GM12878 (cell line): ENCODE results near the gene GALNS. TPM values are rescaled to one million over a fixed set of nuclear protein-coding genes. Genes with fewer than 3 reads are reported as not detected.

ENCODE experiments used
- ATAC-seq: fragments of 200-7000 bp; cut with Tn5 transposase; 3 replicates; pipeline ENCODE4 v1.9.1; 2020; ENCODE audit warnings: mild to moderate bottlenecking, moderate library complexity
- BruUV-seq: library from RNA; stranded (reverse); fragments of 400-500 nt; replicated peaks from 2 replicates; lab custom pipeline; 2021; lab: Mats Ljungman, UMichigan
- CTCF ChIA-PET: fragments of 300-600 bp; sonication (Branson Sonifier 250); formaldehyde crosslinking; extraction: SDS; loops from one replicate; lab custom pipeline; 2021; ENCODE audit warnings: inconsistent platforms; lab: Yijun Ruan, JAX
- POLR2A ChIA-PET: fragments of 350-600 bp; formaldehyde crosslinking; extraction: SDS; loops from one replicate; lab custom pipeline; 2021; ENCODE audit warnings: inconsistent platforms; lab: Charles Lee
- RAD21 ChIA-PET: fragments of 300-600 bp; sonication (Branson Sonifier 250); formaldehyde crosslinking; loops from one replicate; lab custom pipeline; 2023; ENCODE audit warnings: antibody characterized with exemption; ENCODE audit not compliant: unreplicated experiment; lab: Charles Lee
- SMC1A ChIA-PET: fragments of 300-600 bp; sonication (Branson Sonifier 250); formaldehyde crosslinking; loops from one replicate; lab custom pipeline; 2023; ENCODE audit not compliant: unreplicated experiment, uncharacterized antibody; lab: Charles Lee
- DNase-seq: peaks from one replicate; pipeline ENCODE4 v3.0.0-alpha.2; 2011; ENCODE audit warnings: low read depth, low spot score
- FAIRE-seq: peaks from 3 replicates; lab custom pipeline; 2011; peaks lifted over from hg19 to GRCh38; lab: Jason Lieb, UNC
- H2AFZ ChIP-seq: 2 replicates; pipeline ENCODE4 v1.6.0; 2011; ENCODE audit warnings: low read depth, low read length, control low read depth; ENCODE audit not compliant: control insufficient read depth
- H3K27ac ChIP-seq: 2 replicates; pipeline ENCODE4 v1.5.1; 2011; ENCODE audit warnings: control low read depth; ENCODE audit not compliant: control insufficient read depth, insufficient read depth
- H3K27me3 ChIP-seq, 2 experiments: replicated peaks in 1 of 2; 2 replicates each; pipeline versions ENCODE4 v1.6.0 to v1.6.1; 2011; ENCODE audit warnings: low read length in 1 of 2; ENCODE audit not compliant: control insufficient read depth in 2 of 2, insufficient read depth in 2 of 2
- H3K36me3 ChIP-seq, 2 experiments: 2 replicates each; pipeline ENCODE4 v1.5.1; 2011; ENCODE audit warnings: low read length in 1 of 2; ENCODE audit not compliant: control insufficient read depth in 2 of 2, insufficient read depth in 2 of 2
- H3K4me1 ChIP-seq: 2 replicates; pipeline ENCODE4 v1.6.1; 2011; ENCODE audit warnings: mild to moderate bottlenecking, low read length, moderate library complexity, mixed read lengths; ENCODE audit not compliant: control insufficient read depth, insufficient read depth
- H3K4me2 ChIP-seq: 2 replicates; pipeline ENCODE4 v1.6.0; 2011; ENCODE audit warnings: control low read depth; ENCODE audit not compliant: control insufficient read depth, insufficient read depth
- H3K4me3 ChIP-seq: fragments of 200-600 bp; sonication (generic); 2 replicates; pipeline ENCODE4 v1.5.1; 2016
- H3K79me2 ChIP-seq: 2 replicates; pipeline ENCODE4 v1.6.0; 2011; ENCODE audit warnings: low read length; ENCODE audit not compliant: control insufficient read depth, insufficient read depth
- H3K9ac ChIP-seq: 2 replicates; pipeline ENCODE4 v1.8.0; 2011; ENCODE audit warnings: low read length, control low read depth, mixed read lengths; ENCODE audit not compliant: control insufficient read depth, insufficient read depth
- H3K9me3 ChIP-seq: replicated peaks from 3 replicates; pipeline ENCODE4 v1.5.1; 2011; ENCODE audit warnings: mild to moderate bottlenecking, low read length; ENCODE audit not compliant: control insufficient read depth, insufficient read depth
- H4K20me1 ChIP-seq: 2 replicates; pipeline ENCODE4 v1.6.0; 2011; ENCODE audit not compliant: control insufficient read depth, insufficient read depth
- CBX3 ChIP-seq: fragments of 200-600 bp; sonication (generic); IDR thresholded peaks from 2 replicates; pipeline ENCODE4 v1.6.1; 2016; ENCODE audit warnings: low read depth, borderline replicate concordance
- CREB1 ChIP-seq: IDR thresholded peaks from 2 replicates; pipeline ENCODE4 v1.6.1; 2012; ENCODE audit warnings: low read depth, mild to moderate bottlenecking, inconsistent platforms
- JUNB ChIP-seq: IDR thresholded peaks from 2 replicates; pipeline ENCODE4 v1.6.1; 2016; ENCODE audit warnings: antibody characterized with exemption, mild to moderate bottlenecking
- MTA3 ChIP-seq: IDR thresholded peaks from 2 replicates; pipeline ENCODE4 v1.6.1; 2012; ENCODE audit warnings: low read length, inconsistent platforms, borderline replicate concordance
- RAD21 ChIP-seq: IDR thresholded peaks from 2 replicates; pipeline ENCODE4 v1.6.1; 2011; ENCODE audit warnings: mild to moderate bottlenecking, low read depth, low read length, moderate library complexity; ENCODE audit not compliant: insufficient read depth
- SMAD5 ChIP-seq: IDR thresholded peaks from 2 replicates; pipeline ENCODE4 v1.6.1; 2016; ENCODE audit warnings: antibody characterized with exemption, low read depth
- SRF ChIP-seq, 2 experiments: IDR thresholded peaks; 2 replicates each; pipeline ENCODE4 v1.6.1; 2011; ENCODE audit warnings: low read depth in 2 of 2, low read length in 2 of 2, mild to moderate bottlenecking in 1 of 2, moderate library complexity in 1 of 2
- SUZ12 ChIP-seq: fragments of 200-600 bp; sonication (generic); IDR thresholded peaks from one replicate; pipeline ENCODE4 v1.6.1; 2018; ENCODE audit warnings: antibody characterized with exemption, mild to moderate bottlenecking; ENCODE audit not compliant: unreplicated experiment
- WRNIP1 ChIP-seq: IDR thresholded peaks from 2 replicates; pipeline ENCODE4 v1.6.1; 2011; ENCODE audit warnings: low read depth, low read length, improper control_type of control experiment, borderline replicate concordance
- WGBS: methylation state at CpG from one replicate; pipeline ENCODE4 v1.1.6; 2016; ENCODE audit warnings: low lambda C conversion rate; ENCODE audit not compliant: insufficient replicate concordance, insufficient coverage; ENCODE audit errors: missing lambda C conversion rate; 5-methylcytosine and 5-hydroxymethylcytosine counted together
- in situ Hi-C: fragments of 300-500 bp; cut with MboI; formaldehyde crosslinking; loops from 9 replicates; pipeline ENCODE4 v1.14.3; 2018; ENCODE audit warnings: mixed read lengths
- intact Hi-C: fragments of 100-400 bp; cut with micrococcal nuclease; formaldehyde crosslinking; loops from one replicate; pipeline ENCODE4 v1.14.2; 2022; ENCODE audit not compliant: unreplicated experiment
- polyA plus RNA-seq, 11 experiments: library from polyadenylated mRNA; depleted of rRNA in 4 of 11; unstranded in 6 of 11; stranded (reverse) in 5 of 11; fragments of >200 nt; fragmentation: Nextera tagmentation in 4 of 11; fragmentation: Illumina TruSeq in 1 of 11; extraction: Ambion mirVana in 4 of 11; extraction: Trizol in 1 of 11; gene quantifications; 1 replicate in 1 of 11; 2 replicates in 10 of 11; pipeline versions ENCODE4 v1.2.1 to v1.2.3, GENCODE V29; 2011 to 2016; ENCODE audit warnings: inconsistent platforms in 2 of 11, missing spikeins in 2 of 11, low read depth in 1 of 11
- total RNA-seq, 4 experiments: library from RNA; depleted of rRNA in 3 of 4; stranded (reverse); fragments of >200 nt in 3 of 4; fragmentation: Illumina TruSeq in 1 of 4; extraction: Trizol in 1 of 4; gene quantifications; 2 replicates each; pipeline versions ENCODE4 v1.2.1 to v1.2.3, GENCODE V29; 2013 to 2021
- TF ChIP-seq, protein P1 (sequence below): fragments of 150-350 bp; IDR thresholded peaks from 2 replicates; pipeline ENCODE4 v1.6.1; 2014; ENCODE audit warnings: mild to moderate bottlenecking, low read depth, low read length
- TF ChIP-seq, protein P2 (sequence below): fragments of 450-650 bp; IDR thresholded peaks from 2 replicates; pipeline ENCODE4 v1.6.1; 2017; ENCODE audit warnings: antibody characterized with exemption, mild to moderate bottlenecking, moderate library complexity
- TF ChIP-seq, protein P3 (sequence below): fragments of 450-650 bp; IDR thresholded peaks from 2 replicates; pipeline ENCODE4 v1.6.1; 2018; ENCODE audit warnings: borderline replicate concordance, mild to moderate bottlenecking; ENCODE audit not compliant: partially characterized antibody
- TF ChIP-seq, protein P4 (sequence below): IDR thresholded peaks from 2 replicates; pipeline ENCODE4 v1.6.1; 2011; ENCODE audit warnings: low read depth, mild to moderate bottlenecking, low read length, moderate library complexity, borderline replicate concordance; ENCODE audit errors: extremely low read depth

GALNS gene
- total and polyA plus RNA-seq, 10 of the 15 experiments (the other 5 are each of a cell fraction or from before 2014, with no cell fraction given), result 0.37 to 12.4 (median 5.3) TPM

DNA sequence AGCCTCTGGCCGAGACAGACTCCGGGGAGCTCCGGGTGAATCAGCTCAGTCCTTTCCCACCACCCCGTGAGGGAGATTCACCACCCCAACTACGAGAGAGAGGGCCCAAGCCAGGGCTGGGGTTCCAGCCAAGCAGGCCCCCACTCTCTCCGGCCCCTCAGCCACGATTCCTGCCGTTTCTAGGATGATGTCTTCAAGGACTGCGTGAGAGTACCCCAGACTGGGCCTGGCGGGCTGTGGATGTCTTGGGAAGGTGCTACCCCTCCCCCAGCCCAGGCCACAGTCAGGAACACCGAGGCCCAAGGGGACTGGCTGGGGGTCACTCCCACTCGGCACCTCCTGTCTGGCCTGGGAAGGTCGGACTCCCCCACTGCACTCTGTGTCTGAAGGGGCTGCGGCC is 31.3 kb upstream of the GALNS start:
- BruUV-seq, result no TSS peak
- in situ Hi-C loops, result no loop called here

More for the DNA sequence above, 31.3 kb upstream of the GALNS start:
- Histone ChIP-seq H3K4me3 (no peak overlapping the region), H2AFZ (no peak overlapping the region), H3K27ac (no peak overlapping the region), H3K36me3 (peaks cover 1 to 4% of the 10 kb centered on the region in 2 experiments; a peak in 3 of 4 replicates), H3K4me2 (no peak overlapping the region), H3K79me2 (no peaks in the 10 kb centered on the region), H4K20me1 (no peaks in the 10 kb centered on the region), H3K9ac (no peak overlapping the region), H3K27me3 (no peaks in the 10 kb centered on the region), H3K9me3 (no peaks in the 10 kb centered on the region), H3K4me1 (no peaks in the 10 kb centered on the region)
- WGBS, result 83% methylated on average over 13 of the region's 14 CpGs
- ChIA-PET CTCF (no interaction called here), POLR2A (no interaction called here), RAD21 (no interaction called here), SMC1A (no interaction called here)
- TF ChIP-seq SMAD5 (no peak), SUZ12 (no peak), CREB1 (no peak), RAD21 (no peak), SRF (IDR thresholded peaks at IDR 0.05; ENCODE audit: low read depth in 2 of 2, low read length in 2 of 2) (no peak), CBX3 (no peak), WRNIP1 (no peak), MTA3 (no peak), JUNB (no peak)
- TF ChIP-seq, protein P1, sequence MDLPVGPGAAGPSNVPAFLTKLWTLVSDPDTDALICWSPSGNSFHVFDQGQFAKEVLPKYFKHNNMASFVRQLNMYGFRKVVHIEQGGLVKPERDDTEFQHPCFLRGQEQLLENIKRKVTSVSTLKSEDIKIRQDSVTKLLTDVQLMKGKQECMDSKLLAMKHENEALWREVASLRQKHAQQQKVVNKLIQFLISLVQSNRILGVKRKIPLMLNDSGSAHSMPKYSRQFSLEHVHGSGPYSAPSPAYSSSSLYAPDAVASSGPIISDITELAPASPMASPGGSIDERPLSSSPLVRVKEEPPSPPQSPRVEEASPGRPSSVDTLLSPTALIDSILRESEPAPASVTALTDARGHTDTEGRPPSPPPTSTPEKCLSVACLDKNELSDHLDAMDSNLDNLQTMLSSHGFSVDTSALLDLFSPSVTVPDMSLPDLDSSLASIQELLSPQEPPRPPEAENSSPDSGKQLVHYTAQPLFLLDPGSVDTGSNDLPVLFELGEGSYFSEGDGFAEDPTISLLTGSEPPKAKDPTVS, result no peak
- TF ChIP-seq, protein P2, sequence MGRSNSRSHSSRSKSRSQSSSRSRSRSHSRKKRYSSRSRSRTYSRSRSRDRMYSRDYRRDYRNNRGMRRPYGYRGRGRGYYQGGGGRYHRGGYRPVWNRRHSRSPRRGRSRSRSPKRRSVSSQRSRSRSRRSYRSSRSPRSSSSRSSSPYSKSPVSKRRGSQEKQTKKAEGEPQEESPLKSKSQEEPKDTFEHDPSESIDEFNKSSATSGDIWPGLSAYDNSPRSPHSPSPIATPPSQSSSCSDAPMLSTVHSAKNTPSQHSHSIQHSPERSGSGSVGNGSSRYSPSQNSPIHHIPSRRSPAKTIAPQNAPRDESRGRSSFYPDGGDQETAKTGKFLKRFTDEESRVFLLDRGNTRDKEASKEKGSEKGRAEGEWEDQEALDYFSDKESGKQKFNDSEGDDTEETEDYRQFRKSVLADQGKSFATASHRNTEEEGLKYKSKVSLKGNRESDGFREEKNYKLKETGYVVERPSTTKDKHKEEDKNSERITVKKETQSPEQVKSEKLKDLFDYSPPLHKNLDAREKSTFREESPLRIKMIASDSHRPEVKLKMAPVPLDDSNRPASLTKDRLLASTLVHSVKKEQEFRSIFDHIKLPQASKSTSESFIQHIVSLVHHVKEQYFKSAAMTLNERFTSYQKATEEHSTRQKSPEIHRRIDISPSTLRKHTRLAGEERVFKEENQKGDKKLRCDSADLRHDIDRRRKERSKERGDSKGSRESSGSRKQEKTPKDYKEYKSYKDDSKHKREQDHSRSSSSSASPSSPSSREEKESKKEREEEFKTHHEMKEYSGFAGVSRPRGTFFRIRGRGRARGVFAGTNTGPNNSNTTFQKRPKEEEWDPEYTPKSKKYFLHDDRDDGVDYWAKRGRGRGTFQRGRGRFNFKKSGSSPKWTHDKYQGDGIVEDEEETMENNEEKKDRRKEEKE, result no peak
- TF ChIP-seq, protein P3, sequence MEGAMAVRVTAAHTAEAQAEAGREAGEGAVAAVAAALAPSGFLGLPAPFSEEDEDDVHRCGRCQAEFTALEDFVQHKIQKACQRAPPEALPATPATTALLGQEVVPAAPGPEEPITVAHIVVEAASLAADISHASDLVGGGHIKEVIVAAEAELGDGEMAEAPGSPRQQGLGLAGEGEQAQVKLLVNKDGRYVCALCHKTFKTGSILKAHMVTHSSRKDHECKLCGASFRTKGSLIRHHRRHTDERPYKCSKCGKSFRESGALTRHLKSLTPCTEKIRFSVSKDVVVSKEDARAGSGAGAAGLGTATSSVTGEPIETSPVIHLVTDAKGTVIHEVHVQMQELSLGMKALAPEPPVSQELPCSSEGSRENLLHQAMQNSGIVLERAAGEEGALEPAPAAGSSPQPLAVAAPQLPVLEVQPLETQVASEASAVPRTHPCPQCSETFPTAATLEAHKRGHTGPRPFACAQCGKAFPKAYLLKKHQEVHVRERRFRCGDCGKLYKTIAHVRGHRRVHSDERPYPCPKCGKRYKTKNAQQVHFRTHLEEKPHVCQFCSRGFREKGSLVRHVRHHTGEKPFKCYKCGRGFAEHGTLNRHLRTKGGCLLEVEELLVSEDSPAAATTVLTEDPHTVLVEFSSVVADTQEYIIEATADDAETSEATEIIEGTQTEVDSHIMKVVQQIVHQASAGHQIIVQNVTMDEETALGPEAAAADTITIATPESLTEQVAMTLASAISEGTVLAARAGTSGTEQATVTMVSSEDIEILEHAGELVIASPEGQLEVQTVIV, result no peak
- TF ChIP-seq, protein P4, sequence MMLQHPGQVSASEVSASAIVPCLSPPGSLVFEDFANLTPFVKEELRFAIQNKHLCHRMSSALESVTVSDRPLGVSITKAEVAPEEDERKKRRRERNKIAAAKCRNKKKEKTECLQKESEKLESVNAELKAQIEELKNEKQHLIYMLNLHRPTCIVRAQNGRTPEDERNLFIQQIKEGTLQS, result no peak
- ATAC-seq, result no peak
- intact Hi-C loops, result no loop called here
- no peak for DNase-seq
- FAIRE-seq, result no peak
